ENCODE measurements around the gene AFP. TPM values are rescaled to one million over a fixed set of nuclear protein-coding genes. Genes with fewer than 3 reads are reported as not detected.
A peak's percentile ranks its signal among the peaks of the same experiment; 100 is the strongest.

Gene AFP
- total and polyA plus RNA-seq, 2 of the 4 experiments (the other 2 are of a cell fraction), result 0.87 to 1.3 TPM

- ChIA-PET CTCF (interaction anchor here (1.0 to 2.2 kb wide), 3 partner anchors 12 to 15 kb away, joined by 3 to 5 read pairs (median 4); no protein-coding TSS in a partner anchor), POLR2A (ENCODE audit: unreplicated experiment) (no interaction called here)
- TF ChIP-seq SMC3 (IDR thresholded peaks at IDR 0.05; ENCODE audit: low read depth, low read length) (0 out of 2 replicates have a peak, but pooled peaks have one; percentile 6), RAD21 (IDR thresholded peaks at IDR 0.05; ENCODE audit: low read length) (no peak), ELK1 (IDR thresholded peaks at IDR 0.05; ENCODE audit: borderline replicate concordance, low read depth, low read length) (no peak), FOS (IDR thresholded peaks at IDR 0.05; ENCODE audit: low read depth, low read length) (no peak), NFE2L2 (IDR thresholded peaks at IDR 0.05; ENCODE audit: low read depth, low read length) (no peak), CTCF (conservative IDR thresholded peaks at IDR 0.05; ENCODE audit: low read depth, low read length) (peak; percentile 44), CHD1 (IDR thresholded peaks at IDR 0.05; ENCODE audit: low read depth, low read length) (no peak), BHLHE40 (IDR thresholded peaks at IDR 0.05; ENCODE audit: low read depth, low read length) (no peak), MXI1 (IDR thresholded peaks at IDR 0.05; ENCODE audit: borderline replicate concordance, low read depth, low read length) (no peak), RFX5 (IDR thresholded peaks at IDR 0.05; ENCODE audit: low read depth, low read length) (no peak), CEBPB (IDR thresholded peaks at IDR 0.05; ENCODE audit: low read depth, low read length) (no peak), USF2 (IDR thresholded peaks at IDR 0.05; ENCODE audit: low read depth, low read length) (no peak), MAFK (IDR thresholded peaks at IDR 0.05; ENCODE audit: low read depth, low read length) (no peak), MAZ (IDR thresholded peaks at IDR 0.05; ENCODE audit: borderline replicate concordance, low read depth, low read length) (no peak), RCOR1 (IDR thresholded peaks at IDR 0.05; ENCODE audit: insufficient replicate concordance, low read length) (no peak), POLR2A (IDR thresholded peaks at IDR 0.05; ENCODE audit: low read depth, low read length) (no peak)
- no peaks in the 10 kb centered on the region for H3K36me3 ChIP-seq (ENCODE audit: control insufficient read depth, insufficient read depth, low read length)
- H2BK20ac ChIP-seq (ENCODE audit: low read depth, low read length), result no peak overlapping the region
- H3K9ac ChIP-seq (ENCODE audit: low read depth, low read length), result no peak overlapping the region
- no peak overlapping the region for H3K14ac ChIP-seq (replicated peaks; ENCODE audit: low read depth, low read length)
- H3K79me1 ChIP-seq (ENCODE audit: low read depth in 1 of 2, low read length in 2 of 2), result no peaks in the 10 kb centered on the region
- no CpG with 5 or more reads among the region's 3 CpGs for WGBS, 2 experiments (ENCODE audit: extremely low coverage in 2 of 2, insufficient read length in 1 of 2)
- no peak overlapping the region for H3K27ac ChIP-seq (ENCODE audit: insufficient read depth, low read length)
- H3K9me3 ChIP-seq (ENCODE audit: control insufficient read depth, insufficient read depth, low read length), result no peaks in the 10 kb centered on the region
- no peak overlapping the region for H3K4me2 ChIP-seq (ENCODE audit: low read depth, low read length)
- H3K18ac ChIP-seq (ENCODE audit: low read depth, low read length), result no peak overlapping the region
- H3K23ac ChIP-seq (ENCODE audit: low read depth, low read length), result no peak overlapping the region
- H4K8ac ChIP-seq (ENCODE audit: low read depth in 2 of 2, low read length in 2 of 2), result no peak overlapping the region
- H3K4me3 ChIP-seq (ENCODE audit: insufficient read depth, low read depth, low read length), result no peak overlapping the region
- intact Hi-C loops (cut with micrococcal nuclease) (no loop called here), in situ Hi-C loops (cut with MboI; ENCODE audit: low sequenced_read_pairs) (no loop called here), dilution Hi-C loops (cut with HindIII; ENCODE audit: low sequenced_read_pairs, unreplicated experiment) (no loop called here)
- no peak overlapping the region for H3K56ac ChIP-seq (ENCODE audit: extremely low read depth, insufficient read depth, low read length)
- peaks cover 7% of the 10 kb centered on the region for H3K27me3 ChIP-seq (ENCODE audit: control insufficient read depth, insufficient read depth, low read length)
- H3K4ac ChIP-seq (ENCODE audit: low read depth, low read length), result no peak overlapping the region
- no peaks in the 10 kb centered on the region for H3K4me1 ChIP-seq (ENCODE audit: control insufficient read depth, insufficient read depth, low read length)
- no peaks in the 10 kb centered on the region for H4K20me1 ChIP-seq (ENCODE audit: insufficient read depth, low read length)
- no peak overlapping the region for H2AK9ac ChIP-seq (replicated peaks; ENCODE audit: low read depth, low read length, poor library complexity)
- no peaks in the 10 kb centered on the region for H3K9me1 ChIP-seq (ENCODE audit: insufficient read depth, low read length)
- H4K91ac ChIP-seq (ENCODE audit: insufficient read depth, low read depth, low read length), result no peak overlapping the region
- no peak overlapping the region for H2BK5ac ChIP-seq (ENCODE audit: low read depth, low read length, poor library complexity, severe bottlenecking)
- H4K5ac ChIP-seq (ENCODE audit: low read depth, low read length), result no peak overlapping the region
- peak; percentile 7 for DNase-seq
- no peak overlapping the region for H2BK120ac ChIP-seq (ENCODE audit: low read depth, low read length)
- H2AFZ ChIP-seq (replicated peaks; ENCODE audit: low read length, poor library complexity), result no peak overlapping the region
- no peak overlapping the region for H2BK15ac ChIP-seq (ENCODE audit: low read depth, low read length)
- H2AK5ac ChIP-seq (ENCODE audit: low read depth, low read length), result no peak overlapping the region
- BruUV-seq (replicated peaks), result no TSS peak
- ATAC-seq (ENCODE audit: low read depth), result peak; percentile 35; the same call in 1 of the 2 replicates
Observed at GRCh38 chr4:73434311-73434710, 1.7 kb upstream of the AFP start.
